Activated T-cell treated with anti-CD3 and anti-CD28 coated beads for 4 hours (primary cell): ENCODE measurements around the gene OR4A15.

ENCODE experiments used
- DNase-seq: peaks from one replicate; pipeline ENCODE4 v3.0.0-alpha.2; 2020

Gene OR4A15

DNA sequence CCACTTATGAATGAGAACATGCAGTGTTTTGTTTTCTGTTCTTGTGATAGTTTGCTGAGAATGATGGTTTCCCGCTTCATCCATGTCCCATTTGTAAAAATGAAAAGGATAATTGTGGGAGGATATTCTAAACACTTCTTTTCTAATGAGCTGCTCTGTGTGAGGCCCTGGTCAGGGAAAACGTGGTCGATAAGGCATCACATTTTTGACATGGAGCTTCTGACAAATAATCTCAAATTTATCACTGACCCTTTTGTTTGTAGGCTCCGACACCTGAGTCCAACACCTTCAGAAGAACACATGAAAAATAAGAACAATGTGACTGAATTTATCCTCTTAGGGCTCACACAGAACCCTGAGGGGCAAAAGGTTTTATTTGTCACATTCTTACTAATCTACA is at the start of gene OR4A15:
Gene OR4A15, plus strand, starts transcription at position 301 of the 400 bp plus-strand sequence. Its CDS starts 0 bp downstream, at position 301.
- no peak for DNase-seq

DNA sequence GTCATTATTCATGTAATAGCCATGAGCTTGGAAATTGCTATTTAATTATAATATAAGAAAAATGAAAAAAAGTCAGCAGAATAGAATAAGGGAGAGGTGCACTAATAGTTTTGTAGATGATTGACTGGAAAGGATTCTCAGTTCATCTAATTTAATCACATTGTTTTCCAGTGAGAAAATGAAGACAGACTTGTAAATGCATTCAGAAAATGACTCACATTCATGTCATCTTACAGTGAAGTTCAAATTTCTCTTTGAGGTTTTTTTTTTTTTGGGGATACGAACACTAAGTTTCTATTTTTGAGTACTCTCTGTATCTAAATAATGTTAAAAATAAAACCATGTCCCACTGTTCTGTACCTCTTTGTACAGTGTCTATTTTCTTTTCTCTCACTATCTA is 43.3 kb upstream of the OR4A15 start:
- DNase-seq: no peak

DNA sequence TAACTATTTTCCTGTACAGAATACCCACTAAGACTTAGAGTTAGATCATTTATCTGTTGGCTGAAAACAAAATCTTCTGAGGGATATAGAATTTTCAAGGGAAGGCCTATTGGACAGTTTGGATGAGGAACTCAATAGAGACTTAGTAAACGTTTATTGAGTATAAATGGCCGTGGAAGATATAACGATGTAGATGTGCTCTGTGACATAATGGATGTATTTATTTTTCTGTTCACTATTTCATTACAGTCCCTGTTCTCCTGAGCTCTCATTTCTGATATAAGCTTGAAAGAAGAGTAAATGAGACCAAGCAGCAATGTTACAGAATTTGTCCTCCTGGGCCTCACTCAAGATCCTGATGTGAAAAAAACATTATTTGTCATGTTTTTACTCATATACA is 24.9 kb upstream of the OR4A15 start, which contains the start of gene OR4A16:
Gene OR4A16, plus strand, starts transcription at position 301 of the 400 bp plus-strand sequence. Its CDS starts 0 bp downstream, at position 301.
- no peak for DNase-seq

DNA sequence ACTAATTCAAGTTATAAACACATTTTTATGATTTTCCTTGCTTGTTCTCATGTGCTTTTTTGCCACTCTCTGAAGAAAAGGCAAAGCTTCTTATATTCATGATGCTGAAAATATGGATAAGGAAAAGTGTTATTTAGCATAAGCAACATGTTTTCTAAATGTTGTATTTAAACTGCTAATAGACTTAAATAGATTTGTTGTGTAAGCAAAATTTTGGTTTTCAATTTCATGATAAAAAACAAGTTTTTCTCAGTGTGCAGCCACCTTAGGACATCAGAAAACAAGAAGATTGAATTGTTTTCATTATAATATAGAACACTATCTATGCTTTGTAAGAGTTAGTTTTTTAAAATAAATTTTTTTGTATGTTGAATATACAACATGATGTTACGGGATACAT is 22.5 kb upstream of the OR4A15 start:
- no peak for DNase-seq

DNA sequence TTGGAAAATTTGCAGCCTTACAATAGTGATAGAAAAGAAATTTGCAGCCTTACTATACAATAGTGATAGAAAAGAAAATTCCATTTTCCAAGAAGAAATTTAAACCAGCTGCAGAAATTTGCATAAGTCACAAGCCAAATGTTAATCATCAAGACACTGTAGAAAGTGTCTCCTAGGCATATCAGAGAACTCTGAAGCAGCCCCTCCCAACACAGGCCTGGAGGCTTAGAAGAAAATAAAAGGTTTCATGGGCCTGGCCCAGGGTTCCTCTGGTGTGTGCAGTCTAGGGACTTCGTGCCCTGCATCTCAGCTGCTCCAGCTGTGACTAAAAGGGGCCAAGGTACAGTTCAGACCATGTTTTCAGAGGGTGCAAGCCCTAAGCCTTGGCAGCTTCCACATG is 18.7 kb upstream of the OR4A15 start:
- no peak for DNase-seq

DNA sequence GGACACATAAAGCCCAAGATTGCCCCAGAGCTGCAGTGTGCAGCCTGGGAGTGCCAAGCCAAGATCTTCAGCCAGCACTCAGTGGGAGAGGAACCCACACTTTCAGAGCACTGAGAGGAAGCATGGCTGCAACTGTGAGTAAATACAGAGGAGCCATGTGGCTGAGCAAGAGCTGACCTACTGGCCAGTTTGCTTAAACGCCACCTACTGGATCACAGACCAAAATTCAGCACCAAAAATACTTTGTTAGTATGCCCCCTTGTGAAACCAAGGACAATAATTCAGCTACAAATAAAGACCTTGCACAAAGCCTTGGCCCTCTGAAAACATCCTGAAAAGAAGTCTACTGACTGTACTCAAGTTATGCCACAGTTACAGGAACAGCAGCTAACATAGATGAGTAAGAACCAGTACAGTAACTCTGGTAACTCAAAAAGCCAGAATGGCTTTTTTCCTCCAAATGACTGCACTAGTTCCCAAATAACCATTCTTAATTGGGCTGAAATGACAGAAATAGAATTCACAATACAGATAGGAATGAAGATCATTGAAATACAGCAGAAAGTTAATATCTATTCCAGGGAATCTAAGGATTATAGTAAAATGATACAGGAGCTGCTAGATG is 10.1 kb upstream of the OR4A15 start:
- DNase-seq: no peak

DNA sequence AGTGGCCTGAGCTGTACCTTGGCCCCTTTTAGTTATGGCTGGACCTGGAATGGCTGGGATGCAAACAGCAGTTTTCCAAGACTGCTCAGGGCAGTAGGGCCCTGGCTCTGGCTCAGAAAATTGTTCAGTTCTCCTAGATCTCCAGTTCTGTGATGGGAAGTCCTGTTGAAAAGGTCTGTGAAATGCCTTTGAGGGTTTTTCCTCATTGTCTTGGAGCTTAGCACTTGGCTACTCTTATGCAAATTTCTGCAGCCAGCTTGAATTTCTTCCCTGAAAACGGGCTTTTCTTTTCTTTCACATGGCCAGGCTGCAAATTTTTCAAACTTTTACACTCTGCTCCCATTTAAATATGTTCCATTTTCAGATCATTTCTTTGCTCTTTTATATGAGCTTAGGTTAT is 33.2 kb downstream of the OR4A15 start:
- no peak for DNase-seq
